GM10266 (cell line): Measurements from ENCODE around the gene NDUFV3.

Source experiments
- DNase-seq: peaks from one replicate; pipeline ENCODE4 v3.0.0; 2012; ENCODE audit errors: extremely low spot score
- TF ChIP-seq, protein P1 (sequence below): IDR thresholded peaks from 2 replicates; pipeline ENCODE4 v1.5.1; 2012; ENCODE audit warnings: mild to moderate bottlenecking, low read depth; ENCODE audit not compliant: control insufficient read depth, insufficient read depth; ENCODE audit errors: missing control alignments

Gene NDUFV3

GRCh38 chr21:42853621-42854020, 39.5 kb upstream of the NDUFV3 start:
- TF ChIP-seq, protein P1, sequence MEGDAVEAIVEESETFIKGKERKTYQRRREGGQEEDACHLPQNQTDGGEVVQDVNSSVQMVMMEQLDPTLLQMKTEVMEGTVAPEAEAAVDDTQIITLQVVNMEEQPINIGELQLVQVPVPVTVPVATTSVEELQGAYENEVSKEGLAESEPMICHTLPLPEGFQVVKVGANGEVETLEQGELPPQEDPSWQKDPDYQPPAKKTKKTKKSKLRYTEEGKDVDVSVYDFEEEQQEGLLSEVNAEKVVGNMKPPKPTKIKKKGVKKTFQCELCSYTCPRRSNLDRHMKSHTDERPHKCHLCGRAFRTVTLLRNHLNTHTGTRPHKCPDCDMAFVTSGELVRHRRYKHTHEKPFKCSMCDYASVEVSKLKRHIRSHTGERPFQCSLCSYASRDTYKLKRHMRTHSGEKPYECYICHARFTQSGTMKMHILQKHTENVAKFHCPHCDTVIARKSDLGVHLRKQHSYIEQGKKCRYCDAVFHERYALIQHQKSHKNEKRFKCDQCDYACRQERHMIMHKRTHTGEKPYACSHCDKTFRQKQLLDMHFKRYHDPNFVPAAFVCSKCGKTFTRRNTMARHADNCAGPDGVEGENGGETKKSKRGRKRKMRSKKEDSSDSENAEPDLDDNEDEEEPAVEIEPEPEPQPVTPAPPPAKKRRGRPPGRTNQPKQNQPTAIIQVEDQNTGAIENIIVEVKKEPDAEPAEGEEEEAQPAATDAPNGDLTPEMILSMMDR, result no peak
- no peak for DNase-seq

DNA sequence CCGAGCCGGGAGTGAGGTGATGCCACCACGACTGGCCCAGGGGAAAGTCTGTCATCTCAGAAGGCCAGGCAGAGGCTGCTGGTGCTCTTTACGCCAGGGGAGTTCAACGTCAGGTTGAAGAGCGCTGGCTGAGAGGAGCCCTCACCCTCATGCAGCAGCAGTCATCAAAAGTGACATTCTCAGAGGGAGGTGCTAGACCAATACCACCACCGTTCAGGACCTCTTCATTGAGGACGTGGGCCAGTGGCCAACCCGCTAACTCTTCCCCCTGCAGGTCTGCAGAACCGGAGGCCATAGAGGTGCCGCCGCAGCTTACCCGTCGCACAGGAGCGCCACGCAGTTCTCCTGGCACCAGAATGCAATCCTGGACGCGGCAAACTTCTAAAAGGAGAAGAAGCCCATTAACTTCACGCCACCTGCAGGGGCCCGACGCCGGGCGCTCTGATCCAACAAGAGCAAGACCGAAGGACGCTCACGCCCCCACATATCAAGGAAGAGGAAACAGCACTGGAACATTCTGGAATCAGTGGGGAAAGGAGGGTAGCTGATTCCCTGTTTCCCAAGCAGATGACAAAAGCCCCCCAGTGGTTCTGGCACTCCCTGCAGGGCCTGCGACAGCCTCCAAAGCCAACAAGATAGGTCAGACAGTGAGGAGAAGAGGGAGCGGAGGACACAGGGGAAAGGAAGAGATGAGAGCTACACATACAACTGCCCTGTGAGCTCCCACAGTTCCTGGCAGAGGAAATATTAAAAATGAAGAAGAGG, 38.7 kb upstream of the NDUFV3 start:
- DNase-seq, result no peak
- TF ChIP-seq, protein P1, result no peak

DNA sequence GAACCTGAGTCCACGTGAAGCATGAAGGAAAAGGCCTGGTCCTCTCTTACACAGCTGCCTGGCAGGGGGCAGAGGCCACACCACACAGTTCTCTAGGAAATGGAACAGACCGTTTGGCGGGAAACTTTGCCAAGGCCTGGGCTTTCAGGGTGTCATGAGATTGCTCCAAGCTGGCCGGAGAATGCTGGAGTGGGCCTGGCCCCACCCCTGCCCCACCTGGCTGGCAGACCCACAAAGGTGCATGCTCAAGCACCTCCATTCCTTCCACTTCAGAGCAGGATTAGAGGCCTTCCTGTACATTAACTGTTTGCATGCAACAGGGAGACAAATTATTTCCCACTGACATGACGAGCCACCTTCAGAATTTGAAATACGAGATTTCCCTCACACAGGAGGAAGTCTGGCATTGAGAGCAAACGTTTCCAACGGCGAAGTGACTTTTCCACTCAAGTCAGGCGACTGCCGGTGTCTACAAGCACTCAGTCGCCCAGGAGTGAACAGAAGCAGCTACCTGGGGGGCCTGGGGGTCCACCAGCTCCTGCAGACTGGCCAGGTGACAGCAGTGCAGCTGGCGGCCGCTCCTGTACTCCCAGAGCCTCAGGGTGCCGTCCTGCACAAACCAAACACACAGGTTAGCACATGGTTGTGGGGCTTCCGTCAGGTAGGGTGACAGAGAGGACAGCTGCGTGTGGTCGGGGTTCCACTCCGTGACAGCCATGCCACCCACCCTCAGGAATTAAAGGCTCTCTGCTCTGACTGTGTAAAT, 37.8 kb upstream of the NDUFV3 start:
- DNase-seq, result no peak

GRCh38 chr21:42855937-42856335, 37.2 kb upstream of the NDUFV3 start:
- TF ChIP-seq, protein P1, result no peak
- no peak for DNase-seq

More for the DNA sequence above, 37.8 kb upstream of the NDUFV3 start:
- TF ChIP-seq, protein P1, result no peak

DNA sequence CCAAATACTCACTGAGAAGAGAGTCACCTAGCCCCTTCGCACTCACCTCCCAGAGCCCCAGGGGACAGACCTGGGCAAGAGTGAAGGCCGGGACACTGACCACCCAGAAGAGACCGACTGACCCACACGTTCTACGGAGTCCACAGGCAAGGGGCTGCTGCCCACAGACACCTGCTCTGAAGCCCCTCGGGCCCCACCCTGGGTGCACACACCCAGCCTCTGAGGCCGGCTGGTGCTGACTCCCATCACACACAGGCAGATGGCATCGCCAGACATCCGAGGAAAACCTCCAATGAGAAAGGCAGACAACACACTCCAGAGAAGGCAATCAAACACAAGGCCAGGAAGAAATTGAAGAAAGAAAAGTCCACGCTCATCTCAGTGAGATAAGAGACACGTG, 35.9 kb upstream of the NDUFV3 start:
- TF ChIP-seq, protein P1, result no peak
- no peak for DNase-seq

DNA sequence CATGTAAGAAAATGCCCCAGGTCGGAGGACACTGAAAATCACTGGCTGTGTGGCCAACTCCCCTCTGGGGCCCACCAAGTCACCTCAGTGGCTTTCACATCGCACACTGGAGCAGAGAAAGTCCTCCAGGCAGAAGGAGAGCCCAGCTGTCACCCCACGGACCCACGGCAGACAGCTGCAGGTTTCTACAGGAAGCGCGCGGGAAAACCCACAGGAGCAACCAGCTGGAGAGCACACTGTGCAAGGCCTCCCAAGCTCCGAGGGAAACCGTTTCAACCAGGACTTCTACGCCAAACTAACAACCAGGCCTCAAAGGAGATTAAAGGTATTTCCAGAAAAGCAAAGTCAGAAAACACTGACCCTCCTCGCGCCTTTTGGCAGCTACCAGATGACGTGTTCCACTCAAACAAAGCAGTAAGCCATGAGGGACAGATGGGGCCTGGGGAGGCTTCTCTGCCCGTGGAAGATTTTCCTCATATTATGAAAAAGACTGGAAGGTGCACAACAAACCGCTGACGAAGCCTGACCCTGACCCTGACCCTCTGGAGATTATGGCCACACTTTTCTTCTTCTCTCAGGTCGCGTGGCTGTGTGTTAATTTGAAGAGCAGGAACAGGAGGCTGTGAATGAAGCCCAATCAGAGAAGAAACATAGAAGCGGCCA, 34.8 kb upstream of the NDUFV3 start:
- TF ChIP-seq, protein P1, result no peak
- no peak for DNase-seq
